Measurements from ENCODE around the gene ELOVL1.

DNA sequence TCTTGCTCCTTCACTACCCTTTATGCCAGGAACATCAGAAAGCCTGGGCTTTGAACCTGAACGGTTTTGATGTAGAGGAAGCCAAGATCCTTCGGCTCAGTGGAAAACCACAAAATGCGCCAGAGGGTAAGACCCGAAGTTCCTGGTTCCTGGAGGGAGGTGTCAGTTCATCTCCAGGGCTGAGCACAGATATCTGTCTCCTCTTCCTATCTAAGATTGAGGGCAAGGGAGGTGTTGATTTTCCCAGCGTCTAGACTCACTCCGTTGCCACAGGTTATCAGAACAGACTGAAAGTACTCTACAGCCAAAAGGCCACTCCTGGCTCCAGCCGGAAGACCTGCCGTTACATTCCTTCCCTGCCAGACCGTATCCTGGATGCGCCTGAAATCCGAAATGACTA lies 8.1 kb downstream of the ELOVL1 start:
- TF ChIP-seq, protein P1, sequence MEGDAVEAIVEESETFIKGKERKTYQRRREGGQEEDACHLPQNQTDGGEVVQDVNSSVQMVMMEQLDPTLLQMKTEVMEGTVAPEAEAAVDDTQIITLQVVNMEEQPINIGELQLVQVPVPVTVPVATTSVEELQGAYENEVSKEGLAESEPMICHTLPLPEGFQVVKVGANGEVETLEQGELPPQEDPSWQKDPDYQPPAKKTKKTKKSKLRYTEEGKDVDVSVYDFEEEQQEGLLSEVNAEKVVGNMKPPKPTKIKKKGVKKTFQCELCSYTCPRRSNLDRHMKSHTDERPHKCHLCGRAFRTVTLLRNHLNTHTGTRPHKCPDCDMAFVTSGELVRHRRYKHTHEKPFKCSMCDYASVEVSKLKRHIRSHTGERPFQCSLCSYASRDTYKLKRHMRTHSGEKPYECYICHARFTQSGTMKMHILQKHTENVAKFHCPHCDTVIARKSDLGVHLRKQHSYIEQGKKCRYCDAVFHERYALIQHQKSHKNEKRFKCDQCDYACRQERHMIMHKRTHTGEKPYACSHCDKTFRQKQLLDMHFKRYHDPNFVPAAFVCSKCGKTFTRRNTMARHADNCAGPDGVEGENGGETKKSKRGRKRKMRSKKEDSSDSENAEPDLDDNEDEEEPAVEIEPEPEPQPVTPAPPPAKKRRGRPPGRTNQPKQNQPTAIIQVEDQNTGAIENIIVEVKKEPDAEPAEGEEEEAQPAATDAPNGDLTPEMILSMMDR (IDR thresholded peaks at IDR 0.05) = no peak
- TF ChIP-seq POLR2A (IDR thresholded peaks at IDR 0.05) = no peak
